Activated CD4-positive, alpha-beta T cell treated with anti-CD3 and anti-CD28 coated beads for 36 hours (primary cell): ENCODE results near the gene KRT14. TPM values are rescaled to one million over a fixed set of nuclear protein-coding genes. Genes with fewer than 3 reads are reported as not detected.

Experiments used
- ATAC-seq: fragments of 200-7000 bp; cut with Tn5 transposase; one replicate; pipeline ENCODE4 v1.10.0; 2021; ENCODE audit warnings: mild to moderate bottlenecking, moderate library complexity
- CTCF ChIA-PET: fragments of 350-600 bp; sonication (Branson Sonifier 250); formaldehyde crosslinking; loops from one replicate; lab custom pipeline; 2021; ENCODE audit warnings: antibody characterized with exemption; lab: Charles Lee
- POLR2A ChIA-PET: fragments of 350-600 bp; sonication (Branson Sonifier 250); formaldehyde crosslinking; loops from one replicate; lab custom pipeline; 2021; ENCODE audit warnings: antibody characterized with exemption, inconsistent platforms; lab: Charles Lee
- DNase-seq: peaks from one replicate; pipeline ENCODE4 v3.0.0-alpha.2; 2020
- H3K27ac Mint-ChIP-seq: one replicate; pipeline ENCODE4 v1.8.0; 2021; ENCODE audit warnings: mixed read lengths
- H3K27me3 Mint-ChIP-seq: one replicate; pipeline ENCODE4 v1.8.0; 2021; ENCODE audit warnings: mixed read lengths
- H3K36me3 Mint-ChIP-seq: one replicate; pipeline ENCODE4 v1.8.0; 2021; ENCODE audit warnings: low read depth, mixed read lengths
- H3K4me1 Mint-ChIP-seq: one replicate; pipeline ENCODE4 v1.8.0; 2021; ENCODE audit warnings: mixed read lengths
- H3K4me3 Mint-ChIP-seq: one replicate; pipeline ENCODE4 v1.8.0; 2021; ENCODE audit warnings: mild to moderate bottlenecking, moderate library complexity, mixed read lengths
- H3K9me3 Mint-ChIP-seq: one replicate; pipeline ENCODE4 v1.8.0; 2021; ENCODE audit warnings: low read depth, mixed read lengths
- intact Hi-C, 2 experiments: fragments of 100-400 bp; cut with DNase I in 1 of 2; cut with micrococcal nuclease in 1 of 2; formaldehyde crosslinking; loops; one replicate each; pipeline versions ENCODE4 v1.14.2 to v1.15.1; 2022 to 2024; cut with DNase I, micrococcal nuclease
- total RNA-seq, 2 experiments: library from RNA; stranded (reverse); gene quantifications; one replicate each; pipeline ENCODE4 v1.2.3, GENCODE V29; 2021

Gene KRT14
- total RNA-seq, 2 experiments from 2014 or later, result not detected

DNA sequence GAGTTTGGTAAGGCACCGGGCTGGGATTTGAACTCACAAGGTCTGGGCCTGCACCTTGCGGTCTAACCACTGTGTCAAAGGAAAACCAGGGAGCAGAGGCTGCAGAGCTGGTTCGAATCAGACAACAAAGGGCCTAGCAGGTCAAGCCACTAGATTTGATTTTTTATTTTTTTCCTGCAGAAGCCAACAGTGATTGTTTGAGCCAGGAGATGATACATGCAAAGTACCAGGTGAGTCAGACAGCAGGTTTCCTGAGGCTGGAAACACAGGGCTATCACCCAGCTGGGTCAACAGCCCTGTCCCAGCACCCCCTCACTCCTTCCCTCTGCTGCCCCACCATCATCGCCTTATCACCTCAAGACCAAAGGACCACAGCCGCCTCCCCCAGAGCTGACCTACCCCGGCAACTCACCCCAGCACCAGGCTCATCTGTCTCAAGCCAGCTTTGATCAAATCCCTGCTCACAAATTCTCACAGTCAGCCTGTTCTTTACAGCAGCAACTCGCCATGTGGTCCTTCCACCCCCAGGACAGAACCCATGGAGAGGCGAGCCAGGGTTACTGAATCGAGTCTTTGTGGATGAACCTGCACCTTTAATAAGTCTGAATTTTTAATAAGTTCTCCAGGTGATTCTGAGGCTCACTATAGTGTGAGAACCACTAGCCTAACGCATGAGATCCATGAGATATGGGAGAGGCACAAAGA, 45.6 kb downstream of the KRT14 start:
- POLR2A ChIA-PET, result no interaction called here
- ATAC-seq, result no peak

GRCh38 chr17:41539979-41540701, 46.6 kb downstream of the KRT14 start:
- intact Hi-C loops, result no loop called here
- Mint-ChIP-seq H3K36me3 (no peaks in the 10 kb centered on the region), H3K4me1 (no peaks in the 10 kb centered on the region), H3K27me3 (no peaks in the 10 kb centered on the region), H3K9me3 (no peaks in the 10 kb centered on the region), H3K4me3 (no peak overlapping the region), H3K27ac (no peak overlapping the region)
- DNase-seq, result no peak
- ATAC-seq, result no peak
- CTCF ChIA-PET, result interaction anchor here (0.7 to 1.9 kb wide), 4 partner anchors 9 to 123 kb away, joined by 3 to 9 read pairs (median 3); no protein-coding TSS in a partner anchor
- POLR2A ChIA-PET, result no interaction called here

More for the DNA sequence above, 45.6 kb downstream of the KRT14 start:
- CTCF ChIA-PET, result interaction anchor here (1.1 to 1.9 kb wide), 5 partner anchors 8 to 155 kb away, joined by 3 to 9 read pairs (median 4); partner anchors contain the start of gene KRT15
- intact Hi-C loops, result no loop called here
- no peak overlapping the region for H3K4me3 Mint-ChIP-seq
- H3K4me1 Mint-ChIP-seq, result no peaks in the 10 kb centered on the region
- H3K36me3 Mint-ChIP-seq, result no peaks in the 10 kb centered on the region
- H3K27me3 Mint-ChIP-seq, result no peaks in the 10 kb centered on the region
- H3K27ac Mint-ChIP-seq, result no peak overlapping the region
- no peak for DNase-seq
- H3K9me3 Mint-ChIP-seq, result no peaks in the 10 kb centered on the region

- Mint-ChIP-seq H3K9me3 (no peaks in the 10 kb centered on the region), H3K27me3 (no peaks in the 10 kb centered on the region), H3K4me3 (no peak overlapping the region), H3K27ac (no peak overlapping the region), H3K36me3 (no peaks in the 10 kb centered on the region), H3K4me1 (no peaks in the 10 kb centered on the region)
- ChIA-PET CTCF (no interaction called here), POLR2A (no interaction called here)
- intact Hi-C loops, result no loop called here
- ATAC-seq, result no peak
- no peak for DNase-seq
Measured at GRCh38 chr17:41539071-41539492, 47.6 kb downstream of the KRT14 start.

DNA sequence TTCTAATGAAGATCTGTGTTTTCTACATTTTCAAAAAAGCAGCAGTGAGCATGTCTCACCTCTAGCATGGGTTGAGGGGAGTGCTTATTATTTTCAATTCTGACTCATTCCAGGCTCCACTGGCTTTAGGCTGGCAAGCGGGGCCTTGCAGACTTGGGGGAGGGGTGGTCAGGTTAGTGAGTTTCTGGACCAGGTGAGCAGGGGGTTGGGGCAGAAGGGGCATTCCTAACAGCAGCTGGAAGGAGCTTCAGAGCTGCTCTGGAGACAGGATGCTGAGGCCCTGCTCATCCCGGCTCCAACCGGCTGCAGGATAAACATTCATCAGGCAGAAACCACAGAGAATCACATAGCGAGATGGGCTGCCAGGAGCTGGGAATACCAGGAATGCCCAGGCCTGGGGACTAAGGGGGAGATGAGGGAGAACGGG, 48.1 kb downstream of the KRT14 start:
- ATAC-seq, result no peak
- Mint-ChIP-seq H3K9me3 (no peaks in the 10 kb centered on the region), H3K4me1 (no peaks in the 10 kb centered on the region), H3K27me3 (no peaks in the 10 kb centered on the region), H3K36me3 (no peaks in the 10 kb centered on the region), H3K4me3 (no peak overlapping the region), H3K27ac (no peak overlapping the region)
- POLR2A ChIA-PET, result no interaction called here
- intact Hi-C loops, result no loop called here
- DNase-seq, result no peak
- CTCF ChIA-PET, result no interaction called here

GRCh38 chr17:41537990-41538389, 48.7 kb downstream of the KRT14 start:
- DNase-seq, result no peak
- Mint-ChIP-seq H3K9me3 (no peaks in the 10 kb centered on the region), H3K36me3 (no peaks in the 10 kb centered on the region), H3K4me3 (no peak overlapping the region), H3K27ac (no peak overlapping the region), H3K4me1 (no peaks in the 10 kb centered on the region), H3K27me3 (peaks cover under 1% of the 10 kb centered on the region)
- intact Hi-C loops, result no loop called here
- no peak for ATAC-seq
- ChIA-PET CTCF (interaction anchor here (3.6 kb wide), 1 partner anchor 11 kb away, joined by 20 read pairs; no protein-coding TSS in a partner anchor), POLR2A (no interaction called here)

GRCh38 chr17:41537614-41537954, 49.1 kb downstream of the KRT14 start:
- no peak overlapping the region for H3K27ac Mint-ChIP-seq
- no peak for DNase-seq
- ATAC-seq, result no peak
- ChIA-PET CTCF (interaction anchor here (3.6 kb wide), 1 partner anchor 11 kb away, joined by 20 read pairs; no protein-coding TSS in a partner anchor), POLR2A (no interaction called here)
- peaks cover 5% of the 10 kb centered on the region for H3K27me3 Mint-ChIP-seq
- no peaks in the 10 kb centered on the region for H3K4me1 Mint-ChIP-seq
- no peaks in the 10 kb centered on the region for H3K9me3 Mint-ChIP-seq
- H3K4me3 Mint-ChIP-seq, result no peak overlapping the region
- no peaks in the 10 kb centered on the region for H3K36me3 Mint-ChIP-seq
- intact Hi-C loops, result no loop called here

DNA sequence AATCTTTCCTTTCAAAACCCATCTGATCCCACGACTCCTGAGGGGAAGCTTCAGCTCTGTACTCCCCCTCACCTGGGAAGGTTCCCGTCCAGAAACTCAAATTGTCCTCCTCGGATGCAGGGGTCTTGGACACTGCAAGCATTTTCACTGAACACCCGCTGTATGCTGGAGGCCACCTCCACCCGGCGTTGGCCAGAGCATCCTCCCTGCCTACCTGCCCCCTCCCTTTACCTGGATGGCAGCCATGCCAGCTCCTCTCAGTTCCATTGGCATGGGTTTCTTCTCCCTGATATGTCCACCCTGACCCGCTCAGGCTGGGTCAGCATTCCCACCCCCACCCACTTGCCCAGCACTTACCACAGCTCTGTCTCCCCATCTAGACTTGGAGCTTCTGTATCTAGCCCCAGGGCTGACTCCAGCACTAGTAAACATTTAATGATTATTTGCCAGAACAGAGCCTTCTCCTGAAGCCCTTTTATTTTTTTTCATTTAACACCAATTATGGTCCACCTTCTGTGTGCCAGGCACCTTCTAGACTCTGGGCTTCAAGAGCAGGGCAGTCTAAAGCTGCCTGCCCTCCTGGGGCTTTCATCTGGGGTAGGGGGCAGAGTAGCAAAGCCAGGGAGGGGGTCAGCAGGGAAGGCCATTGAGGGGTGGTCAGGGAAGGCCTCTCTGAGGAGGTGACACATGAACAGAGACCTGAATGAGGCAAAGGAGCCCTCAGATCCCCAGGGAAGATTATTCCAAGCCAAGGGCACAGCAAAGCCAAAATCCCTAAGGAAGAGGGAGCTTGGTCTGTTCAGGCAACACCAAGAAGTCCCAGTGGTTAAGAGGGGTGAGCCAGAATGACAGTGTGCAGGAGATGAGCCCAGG, 49.7 kb downstream of the KRT14 start:
- Mint-ChIP-seq H3K27me3 (peaks cover 5% of the 10 kb centered on the region), H3K4me1 (no peaks in the 10 kb centered on the region), H3K36me3 (no peaks in the 10 kb centered on the region), H3K9me3 (no peaks in the 10 kb centered on the region), H3K27ac (no peak overlapping the region), H3K4me3 (no peak overlapping the region)
- CTCF ChIA-PET, result interaction anchor here (0.6 to 3.6 kb wide), 2 partner anchors 12 to 22 kb away, joined by 3 to 20 read pairs; no protein-coding TSS in a partner anchor
- DNase-seq (no peak), ATAC-seq (no peak)
- POLR2A ChIA-PET, result no interaction called here
- intact Hi-C loops, result no loop called here

DNA sequence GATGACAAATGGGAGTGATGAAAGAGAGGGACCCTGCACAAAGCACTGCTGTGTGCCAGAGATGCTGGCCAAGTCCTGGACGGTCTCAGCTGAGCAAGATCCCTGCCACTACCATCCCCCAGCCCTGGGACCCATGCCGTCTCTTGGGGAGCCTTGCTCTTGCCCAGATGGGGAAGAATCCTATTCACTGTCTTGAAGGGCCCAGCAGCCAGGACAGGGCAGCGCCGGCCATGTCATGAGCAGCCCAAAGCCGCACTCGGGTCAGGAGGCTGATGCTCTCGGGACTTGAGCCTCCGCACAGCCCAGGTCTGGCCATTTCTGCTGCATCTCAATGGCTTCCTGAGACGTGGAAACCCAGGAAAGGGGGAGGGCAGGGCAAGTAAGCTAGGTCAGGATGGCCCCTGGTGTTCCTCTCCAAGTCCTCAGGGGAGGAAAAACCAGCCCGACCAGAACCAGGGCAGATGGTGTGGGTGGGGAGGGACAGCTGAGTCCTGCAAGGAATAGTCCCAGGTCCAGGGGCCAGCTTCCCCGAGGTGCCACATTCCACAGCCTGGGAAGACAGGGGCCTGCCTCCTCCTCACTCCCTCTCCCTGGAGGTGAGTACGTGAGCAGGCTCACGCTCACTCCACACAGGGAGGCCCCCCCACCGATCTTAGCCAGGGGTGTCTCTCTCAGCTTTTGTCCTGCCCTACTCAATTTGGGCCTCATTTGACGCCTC, 50.8 kb downstream of the KRT14 start:
- CTCF ChIA-PET, result interaction anchor here (1.4 to 3.6 kb wide), 2 partner anchors 13 to 127 kb away, joined by 4 to 20 read pairs; no protein-coding TSS in a partner anchor

DNA sequence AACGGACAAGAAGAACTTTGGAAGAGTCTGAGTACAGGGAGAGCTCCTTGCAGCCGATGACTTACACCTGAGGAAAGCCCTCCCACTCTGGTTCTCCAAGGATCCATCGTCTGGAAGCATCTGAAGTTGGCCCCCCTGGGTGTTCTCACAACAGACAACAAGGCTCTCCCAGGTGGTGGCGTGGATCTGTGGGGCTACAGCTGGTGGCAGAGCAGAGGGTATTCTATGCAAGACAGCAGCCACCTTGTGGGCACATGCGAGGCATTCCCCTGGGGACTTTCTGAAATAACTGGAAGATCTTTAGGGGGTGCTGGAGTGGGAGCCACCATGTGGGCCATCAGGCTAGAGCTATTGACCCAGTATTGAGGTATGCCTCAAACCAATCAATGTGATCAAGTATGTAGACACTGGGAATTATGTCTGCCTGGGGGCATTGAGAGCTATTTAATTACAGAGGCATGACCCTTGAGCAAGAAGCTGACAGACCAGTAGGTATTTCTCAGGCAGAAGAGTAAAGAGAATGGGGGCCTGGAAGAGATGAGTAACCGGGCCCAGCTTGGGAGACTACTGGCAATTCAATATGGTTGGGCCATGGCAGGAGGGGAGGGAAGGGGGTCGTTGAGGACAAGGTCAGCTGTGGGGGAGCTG, 51.7 kb downstream of the KRT14 start:
- no peak overlapping the region for H3K27ac Mint-ChIP-seq
- no peak for DNase-seq
- CTCF ChIA-PET, result interaction anchor here (1.4 to 3.6 kb wide), 2 partner anchors 14 to 128 kb away, joined by 4 to 20 read pairs; no protein-coding TSS in a partner anchor
- H3K9me3 Mint-ChIP-seq, result no peaks in the 10 kb centered on the region
- no peaks in the 10 kb centered on the region for H3K36me3 Mint-ChIP-seq
- no peak for ATAC-seq
- POLR2A ChIA-PET, result no interaction called here
- H3K27me3 Mint-ChIP-seq, result peaks cover 5% of the 10 kb centered on the region
- intact Hi-C loops, result no loop called here
- no peak overlapping the region for H3K4me3 Mint-ChIP-seq
- H3K4me1 Mint-ChIP-seq, result no peaks in the 10 kb centered on the region

More for the DNA sequence above, 50.8 kb downstream of the KRT14 start:
- ATAC-seq, result no peak
- intact Hi-C loops, result no loop called here
- no peak overlapping the region for H3K4me3 Mint-ChIP-seq
- H3K27me3 Mint-ChIP-seq, result peaks cover 5% of the 10 kb centered on the region
- H3K36me3 Mint-ChIP-seq, result no peaks in the 10 kb centered on the region
- no peak for DNase-seq
- no peaks in the 10 kb centered on the region for H3K4me1 Mint-ChIP-seq
- no peak overlapping the region for H3K27ac Mint-ChIP-seq
- H3K9me3 Mint-ChIP-seq, result no peaks in the 10 kb centered on the region
- POLR2A ChIA-PET, result no interaction called here

DNA sequence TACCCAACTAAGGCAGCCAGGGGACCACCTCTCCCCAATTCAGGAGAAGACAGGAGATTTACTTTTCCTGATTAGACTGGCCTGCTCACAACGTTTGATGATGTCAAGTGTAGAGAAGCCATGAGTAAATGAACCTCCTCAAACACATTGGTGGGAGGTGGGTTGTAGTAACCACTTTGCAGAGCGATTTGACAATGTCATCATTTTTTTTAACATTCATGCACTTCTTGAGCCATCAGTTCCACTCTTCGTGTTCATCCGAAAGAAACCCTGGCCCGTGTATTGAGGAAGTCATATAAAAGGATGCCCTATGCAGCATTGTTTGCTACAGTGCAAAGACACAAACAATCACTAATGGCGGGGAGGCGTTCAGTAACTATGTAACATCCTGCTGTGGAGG, 53.1 kb downstream of the KRT14 start:
- Mint-ChIP-seq H3K27ac (no peak overlapping the region), H3K36me3 (no peaks in the 10 kb centered on the region), H3K4me1 (no peaks in the 10 kb centered on the region), H3K4me3 (no peak overlapping the region), H3K9me3 (no peaks in the 10 kb centered on the region), H3K27me3 (peaks cover 19% of the 10 kb centered on the region)
- POLR2A ChIA-PET, result no interaction called here
- no peak for DNase-seq
- intact Hi-C loops, result no loop called here
- CTCF ChIA-PET, result interaction anchor here (1.1 kb wide), 1 partner anchor 678 kb away, joined by 3 read pairs; no protein-coding TSS in a partner anchor
- no peak for ATAC-seq
